Measurements from ENCODE around the gene BRD9. TPM values are rescaled to one million over a fixed set of nuclear protein-coding genes. Genes with fewer than 3 reads are reported as not detected.

Gene BRD9
- total and polyA plus RNA-seq, 2 of the 4 experiments (the other 2 are of a cell fraction): 22.0 to 43.4 TPM

- Histone ChIP-seq H3K9ac (ENCODE audit: low read depth, low read length) (no peak overlapping the region), H2BK120ac (ENCODE audit: low read depth, low read length) (no peak overlapping the region), H4K20me1 (ENCODE audit: insufficient read depth, low read length) (no peaks in the 10 kb centered on the region), H3K18ac (ENCODE audit: low read depth, low read length) (no peak overlapping the region), H4K8ac (ENCODE audit: low read depth in 2 of 2, low read length in 2 of 2) (no peak overlapping the region), H3K27ac (ENCODE audit: insufficient read depth, low read length) (no peak overlapping the region), H3K36me3 (ENCODE audit: control insufficient read depth, insufficient read depth, low read length) (no peaks in the 10 kb centered on the region), H3K23ac (ENCODE audit: low read depth, low read length) (no peak overlapping the region), H2AK5ac (ENCODE audit: low read depth, low read length) (no peak overlapping the region), H3K4ac (ENCODE audit: low read depth, low read length) (no peak overlapping the region), H3K79me1 (ENCODE audit: low read depth in 1 of 2, low read length in 2 of 2) (no peaks in the 10 kb centered on the region), H4K5ac (ENCODE audit: low read depth, low read length) (no peak overlapping the region), H3K9me1 (ENCODE audit: insufficient read depth, low read length) (no peaks in the 10 kb centered on the region; the same call in 1 of the 2 replicates), H2BK20ac (ENCODE audit: low read depth, low read length) (no peak overlapping the region), H2BK15ac (ENCODE audit: low read depth, low read length) (no peak overlapping the region), H3K27me3 (ENCODE audit: control insufficient read depth, insufficient read depth, low read length) (peaks cover 44% of the 10 kb centered on the region), H2BK5ac (ENCODE audit: low read depth, low read length, poor library complexity, severe bottlenecking) (no peak overlapping the region), H3K56ac (ENCODE audit: extremely low read depth, insufficient read depth, low read length) (no peak overlapping the region), H2AFZ (replicated peaks; ENCODE audit: low read length, poor library complexity) (no peak overlapping the region), H4K91ac (ENCODE audit: insufficient read depth, low read depth, low read length) (no peak overlapping the region), H3K4me1 (ENCODE audit: control insufficient read depth, insufficient read depth, low read length) (peaks cover 7% of the 10 kb centered on the region; the same call in 1 of the 2 replicates), H3K14ac (replicated peaks; ENCODE audit: low read depth, low read length) (no peak overlapping the region), H3K9me3 (ENCODE audit: control insufficient read depth, insufficient read depth, low read length) (no peaks in the 10 kb centered on the region), H3K4me3 (ENCODE audit: insufficient read depth, low read depth, low read length) (no peak overlapping the region), H2AK9ac (replicated peaks; ENCODE audit: low read depth, low read length, poor library complexity) (no peak overlapping the region), H3K4me2 (ENCODE audit: low read depth, low read length) (no peak overlapping the region)
- ChIA-PET POLR2A (ENCODE audit: unreplicated experiment) (no interaction called here), CTCF (interaction anchor here (1.7 to 3.3 kb wide), 4 partner anchors 10 to 234 kb away, joined by 6 to 11 read pairs (median 9); no protein-coding TSS in a partner anchor)
- TF ChIP-seq CEBPB (IDR thresholded peaks at IDR 0.05; ENCODE audit: low read depth, low read length): no peak
- TF ChIP-seq RAD21 (IDR thresholded peaks at IDR 0.05; ENCODE audit: low read length): no peak
- TF ChIP-seq MAFK (IDR thresholded peaks at IDR 0.05; ENCODE audit: low read depth, low read length): no peak
- no peak for TF ChIP-seq RFX5 (IDR thresholded peaks at IDR 0.05; ENCODE audit: low read depth, low read length)
- no CpG with 5 or more reads among the region's 3 CpGs for WGBS, 2 experiments (ENCODE audit: extremely low coverage in 2 of 2, insufficient read length in 1 of 2)
- intact Hi-C loops (cut with micrococcal nuclease) (no loop called here), in situ Hi-C loops (cut with MboI; ENCODE audit: low sequenced_read_pairs) (loop anchor here (10.0 kb wide), 3 partner anchors 201 to 711 kb away; no protein-coding TSS in a partner anchor), dilution Hi-C loops (cut with HindIII; ENCODE audit: low sequenced_read_pairs, unreplicated experiment) (no loop called here)
- BruUV-seq (replicated peaks): no TSS peak
- DNase-seq (no peak), ATAC-seq (ENCODE audit: low read depth) (no peak)
Measured at GRCh38 chr5:933251-933861, 40.8 kb upstream of the BRD9 start.

Measured in IMR-90 (cell line).